Fibroblast of the aortic adventitia (primary cell): ENCODE measurements around the gene ACTR5. TPM values are rescaled to one million over a fixed set of nuclear protein-coding genes. Genes with fewer than 3 reads are reported as not detected.
"Not testable (repeated sequence)": the region's sequence is repeated elsewhere in the genome, so short reads cannot be mapped to it uniquely, and the experiment has no call there.

Source experiments
- DNase-seq: peaks from one replicate; pipeline ENCODE4 v3.0.0-alpha.2; 2010; ENCODE audit warnings: low read depth
- H3K4me3 ChIP-seq: 2 replicates; pipeline ENCODE4 v1.5.1; 2011; ENCODE audit warnings: low read depth, mild to moderate bottlenecking, control low read depth, low read length, moderate library complexity
- total RNA-seq: library from RNA; depleted of rRNA; stranded (reverse); fragments of >200 nt; gene quantifications from 2 replicates; pipeline ENCODE4 v1.2.3, GENCODE V29; 2012; ENCODE audit warnings: low replicate concordance
- TF ChIP-seq, protein P1 (sequence below): IDR thresholded peaks from 2 replicates; pipeline ENCODE4 v1.5.1; 2011; ENCODE audit warnings: mild to moderate bottlenecking, low read length, control low read depth, inconsistent platforms; ENCODE audit not compliant: insufficient read depth

Gene ACTR5
- total RNA-seq, 1 donor, result 4.6 TPM

DNA sequence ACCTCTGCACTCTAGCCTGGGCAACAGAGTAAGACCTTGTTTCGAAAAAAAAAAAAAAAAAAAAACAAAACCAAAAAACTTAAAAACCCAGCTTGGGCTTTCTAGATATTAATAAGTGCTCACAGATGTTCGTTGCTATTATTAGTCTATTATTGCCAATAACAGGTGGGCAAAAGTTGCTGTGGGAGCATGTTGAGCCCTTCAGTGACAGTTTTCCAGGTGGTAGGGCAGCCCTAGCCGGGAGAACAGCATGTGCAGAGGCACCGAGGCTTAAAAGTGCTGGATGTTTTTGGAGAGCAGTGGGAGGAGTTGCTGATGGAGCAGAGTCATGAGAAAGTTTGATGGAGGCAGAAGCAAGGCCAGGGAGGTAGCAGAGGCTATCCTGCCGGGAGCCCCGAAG is 61.7 kb downstream of the ACTR5 start:
- TF ChIP-seq, protein P1, sequence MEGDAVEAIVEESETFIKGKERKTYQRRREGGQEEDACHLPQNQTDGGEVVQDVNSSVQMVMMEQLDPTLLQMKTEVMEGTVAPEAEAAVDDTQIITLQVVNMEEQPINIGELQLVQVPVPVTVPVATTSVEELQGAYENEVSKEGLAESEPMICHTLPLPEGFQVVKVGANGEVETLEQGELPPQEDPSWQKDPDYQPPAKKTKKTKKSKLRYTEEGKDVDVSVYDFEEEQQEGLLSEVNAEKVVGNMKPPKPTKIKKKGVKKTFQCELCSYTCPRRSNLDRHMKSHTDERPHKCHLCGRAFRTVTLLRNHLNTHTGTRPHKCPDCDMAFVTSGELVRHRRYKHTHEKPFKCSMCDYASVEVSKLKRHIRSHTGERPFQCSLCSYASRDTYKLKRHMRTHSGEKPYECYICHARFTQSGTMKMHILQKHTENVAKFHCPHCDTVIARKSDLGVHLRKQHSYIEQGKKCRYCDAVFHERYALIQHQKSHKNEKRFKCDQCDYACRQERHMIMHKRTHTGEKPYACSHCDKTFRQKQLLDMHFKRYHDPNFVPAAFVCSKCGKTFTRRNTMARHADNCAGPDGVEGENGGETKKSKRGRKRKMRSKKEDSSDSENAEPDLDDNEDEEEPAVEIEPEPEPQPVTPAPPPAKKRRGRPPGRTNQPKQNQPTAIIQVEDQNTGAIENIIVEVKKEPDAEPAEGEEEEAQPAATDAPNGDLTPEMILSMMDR, result no peak
- no peak for DNase-seq
- no peak overlapping the region for H3K4me3 ChIP-seq

GRCh38 chr20:38810926-38811630 is 62.8 kb downstream of the ACTR5 start:
- no peak overlapping the region for H3K4me3 ChIP-seq
- TF ChIP-seq, protein P1, result no peak
- DNase-seq, result no peak

DNA sequence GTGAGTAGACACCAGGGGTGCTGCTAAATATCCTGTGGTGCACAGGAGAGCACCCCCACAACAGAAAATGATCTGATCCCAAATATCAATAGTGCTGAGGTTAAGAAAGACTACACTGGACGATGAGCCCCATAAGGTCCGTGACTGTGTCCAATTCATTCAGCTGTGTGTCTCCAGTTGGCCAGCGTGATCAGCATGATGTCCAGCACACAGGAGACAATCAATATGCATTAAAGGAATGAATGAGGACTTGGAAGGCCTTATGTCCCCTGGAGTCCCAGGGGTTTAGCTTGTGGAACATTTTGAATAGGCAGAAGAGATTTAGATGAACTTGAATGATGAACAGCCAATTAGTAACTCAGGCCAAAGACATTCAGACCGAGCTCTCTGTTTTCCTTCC is 63.5 kb downstream of the ACTR5 start:
- no peak overlapping the region for H3K4me3 ChIP-seq
- TF ChIP-seq, protein P1, result no peak
- no peak for DNase-seq

- no peak for DNase-seq
- TF ChIP-seq, protein P1, result no peak
- H3K4me3 ChIP-seq, result no peak overlapping the region
Observed at GRCh38 chr20:38812182-38812581, 63.9 kb downstream of the ACTR5 start.

- H3K4me3 ChIP-seq, result no peak overlapping the region
- TF ChIP-seq, protein P1, result no peak
- no peak for DNase-seq
Observed at GRCh38 chr20:38812709-38813573, 64.7 kb downstream of the ACTR5 start.

DNA sequence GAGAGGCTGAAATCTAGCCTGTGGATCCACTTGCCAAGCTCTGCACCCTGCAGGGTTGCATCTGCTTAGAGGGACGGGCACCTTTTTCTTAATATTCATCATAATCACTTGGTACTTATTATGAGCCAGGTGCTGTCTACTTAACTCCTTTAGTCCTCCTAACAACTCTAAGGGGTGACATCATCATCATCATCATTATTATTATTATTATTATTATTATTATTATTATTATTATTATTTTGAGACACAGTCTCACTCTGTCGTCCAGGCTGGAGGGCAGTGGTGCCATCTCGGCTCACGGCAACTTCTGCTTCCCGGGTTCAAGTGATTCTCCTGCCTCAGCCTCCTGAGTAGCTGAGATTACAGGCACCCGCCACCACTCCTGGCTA is 65.3 kb downstream of the ACTR5 start:
- not testable (repeated sequence) for DNase-seq

GRCh38 chr20:38815446-38815845 is 67.2 kb downstream of the ACTR5 start:
- no peak overlapping the region for H3K4me3 ChIP-seq
- TF ChIP-seq, protein P1, result no peak
- DNase-seq, result no peak

More for the DNA sequence above, 65.3 kb downstream of the ACTR5 start:
- not testable (repeated sequence) for H3K4me3 ChIP-seq
